ENCODE results near the gene MREG.

- no peak for TF ChIP-seq POLR2A (IDR thresholded peaks at IDR 0.05; ENCODE audit: low read length)
- no peak for TF ChIP-seq GATA1 (IDR thresholded peaks at IDR 0.05; ENCODE audit: low read depth, low read length)
These were observed 16.1 kb downstream of the MREG start for GRCh38 chr2:215997219-215997618.
